ENCODE data around the gene HYAL1.
"Not testable (repeated sequence)": the region's sequence is repeated elsewhere in the genome, so short reads cannot be mapped to it uniquely, and the experiment has no call there.

The HYAL1 gene

DNA sequence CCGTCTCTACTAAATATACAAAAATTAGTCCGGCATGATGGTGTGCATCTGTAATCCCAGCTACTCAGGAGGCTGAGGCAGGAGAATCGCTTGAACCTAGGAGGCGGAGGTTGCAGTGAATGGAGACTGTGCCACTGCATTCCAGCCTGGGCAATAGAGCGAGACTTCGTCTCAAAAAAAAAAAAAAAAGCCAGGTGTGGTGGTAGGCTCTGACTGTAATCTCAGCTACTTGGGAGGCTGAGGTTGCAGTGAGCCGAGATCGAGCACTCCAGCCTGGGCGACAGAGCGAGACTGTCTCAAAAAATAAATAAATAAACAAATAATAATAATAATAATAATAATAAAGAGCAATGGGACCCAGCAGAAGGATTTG is 30.9 kb downstream of the HYAL1 start:
- DNase-seq: not testable (repeated sequence)

DNA sequence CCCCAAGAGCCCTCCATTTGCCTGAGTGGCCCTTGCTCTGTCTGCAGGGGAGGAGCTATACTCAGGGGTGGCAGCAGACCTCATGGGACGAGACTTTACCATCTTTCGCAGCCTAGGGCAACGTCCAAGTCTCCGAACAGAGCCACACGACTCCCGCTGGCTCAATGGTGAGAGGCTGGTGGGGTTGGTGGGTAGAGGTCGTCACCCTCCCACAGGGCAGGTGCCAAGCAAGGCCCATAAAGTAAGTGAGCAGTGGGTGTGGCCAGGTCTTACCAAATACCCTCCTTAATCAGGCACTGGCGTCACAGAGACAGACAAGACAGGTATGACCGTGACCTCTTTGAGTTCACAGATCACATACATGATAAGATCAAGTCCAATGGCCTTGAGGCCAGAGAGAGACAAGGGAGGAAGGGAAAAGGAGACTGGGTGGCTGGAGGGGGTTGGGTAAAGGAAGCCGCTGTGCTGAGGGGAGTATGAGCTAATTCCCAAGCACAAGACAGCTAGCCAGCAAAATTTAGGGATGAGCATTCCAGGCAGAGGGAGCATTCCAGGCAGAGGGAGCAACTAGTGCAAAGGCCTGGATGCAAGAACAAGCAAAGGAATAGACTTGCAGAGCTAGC is 31.9 kb downstream of the HYAL1 start:
- no peak for DNase-seq

DNA sequence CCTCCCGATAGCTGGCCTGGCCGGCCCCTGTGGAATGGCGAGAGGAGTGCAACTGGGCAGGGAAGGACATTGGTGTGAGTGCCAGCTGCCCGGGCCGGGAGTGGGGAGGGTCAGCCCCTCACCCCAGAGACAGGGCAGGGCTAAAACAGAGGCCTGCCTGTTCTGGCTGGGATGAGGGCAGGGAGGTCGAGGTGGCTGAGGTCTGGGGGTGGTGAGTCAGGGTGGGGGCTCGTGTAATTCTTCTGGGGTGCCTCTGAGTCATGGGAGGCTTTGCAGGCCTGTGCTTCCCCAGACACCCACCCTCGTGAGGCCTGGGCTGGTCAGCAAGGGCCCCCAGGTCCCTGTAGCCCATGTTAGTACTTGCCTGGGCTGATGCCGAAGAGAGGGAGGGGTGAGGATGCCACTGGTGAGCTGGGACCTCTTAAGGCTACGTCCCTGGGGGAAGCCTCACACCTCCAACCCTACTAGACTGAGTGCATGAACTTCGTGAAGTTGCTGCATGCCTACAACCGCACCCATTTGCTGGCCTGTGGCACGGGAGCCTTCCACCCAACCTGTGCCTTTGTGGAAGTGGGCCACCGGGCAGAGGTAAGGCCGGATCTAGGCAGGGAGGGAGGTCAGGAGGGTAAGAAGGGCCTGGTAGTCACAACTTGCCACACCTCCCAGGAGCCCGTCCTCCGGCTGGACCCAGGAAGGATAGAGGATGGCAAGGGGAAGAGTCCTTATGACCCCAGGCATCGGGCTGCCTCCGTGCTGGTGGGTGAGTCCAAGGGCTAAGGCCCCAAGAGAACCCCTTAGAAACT is 32.8 kb downstream of the HYAL1 start:
- no peak for DNase-seq

DNA sequence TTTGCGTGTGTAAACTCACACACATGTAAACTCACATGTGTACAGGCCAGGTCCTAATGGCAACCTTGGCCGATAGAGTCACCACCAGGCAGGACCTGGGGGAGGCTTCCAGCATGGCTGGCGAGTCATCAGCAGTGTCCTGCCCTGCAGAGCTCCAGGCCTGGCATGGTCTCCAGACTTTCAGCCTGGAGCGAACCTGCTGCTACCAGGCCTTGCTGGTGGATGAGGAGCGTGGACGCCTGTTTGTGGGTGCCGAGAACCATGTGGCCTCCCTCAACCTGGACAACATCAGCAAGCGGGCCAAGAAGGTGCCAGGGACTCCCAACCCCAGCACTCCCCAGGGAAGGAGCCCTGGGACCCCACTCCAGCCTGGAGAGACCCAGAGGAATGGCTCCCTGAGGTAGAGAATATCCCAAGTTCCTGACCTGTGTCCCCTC is 33.4 kb downstream of the HYAL1 start:
- no peak for DNase-seq

DNA sequence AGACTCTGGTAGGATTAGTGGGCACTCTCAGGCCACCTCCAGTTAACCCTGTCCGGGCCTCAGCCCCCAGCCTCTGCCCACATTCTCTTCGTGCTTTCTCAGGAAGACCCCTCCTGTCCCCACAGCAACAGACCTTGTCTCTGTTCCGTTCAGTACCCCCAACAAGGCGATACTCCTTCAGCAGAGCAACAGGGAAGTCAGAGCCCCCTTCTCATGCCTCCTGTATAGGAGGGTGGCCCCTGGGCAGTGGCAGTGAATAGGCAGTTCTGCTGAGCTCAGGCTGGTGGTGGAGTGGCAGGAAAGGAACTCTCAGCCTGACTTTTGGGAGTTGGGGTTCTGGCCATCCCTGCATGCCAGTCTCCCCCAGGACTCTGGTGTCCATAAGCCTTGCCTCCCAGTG is 33.9 kb downstream of the HYAL1 start:
- DNase-seq: no peak

DNA sequence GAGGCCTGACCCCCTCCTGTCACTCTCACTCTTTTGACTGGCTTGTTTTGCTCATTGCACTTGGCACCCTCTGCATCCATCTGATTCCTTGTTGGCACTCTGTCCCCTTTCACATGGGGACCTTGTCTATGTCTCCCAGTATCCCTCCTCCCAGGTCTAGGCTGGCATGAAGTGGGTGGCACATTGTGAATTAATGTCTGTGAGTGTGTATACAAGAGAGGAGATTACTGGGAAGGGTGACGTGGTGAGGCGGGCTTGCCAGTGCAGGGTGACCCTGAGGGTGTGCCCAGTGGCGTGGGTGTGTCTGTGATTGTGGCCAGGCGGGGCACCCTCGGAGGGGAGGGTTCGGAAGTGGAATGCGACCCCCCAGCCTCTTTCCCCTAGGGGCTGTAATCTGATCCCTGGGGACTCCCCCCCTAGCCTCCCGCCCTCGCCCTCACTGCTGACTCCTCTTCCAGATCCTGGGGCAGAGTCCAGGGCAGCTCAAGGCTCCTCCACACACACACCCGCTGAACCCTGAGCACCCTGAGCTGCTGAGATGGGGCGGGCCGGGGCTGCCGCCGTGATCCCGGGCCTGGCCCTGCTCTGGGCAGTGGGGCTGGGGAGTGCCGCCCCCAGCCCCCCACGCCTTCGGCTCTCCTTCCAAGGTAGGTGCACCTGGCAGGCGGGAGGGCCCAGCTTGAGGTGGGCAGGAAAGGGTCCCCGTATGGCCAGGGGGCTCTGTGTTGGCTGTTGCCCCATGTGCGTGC is 34.5 kb downstream of the HYAL1 start, which contains the start of gene SEMA3B:
Gene SEMA3B (plus strand): TSS at position 445 of the 749 bp plus-strand sequence. CDS start 94 bp downstream, at position 539.
- no peak for DNase-seq

DNA sequence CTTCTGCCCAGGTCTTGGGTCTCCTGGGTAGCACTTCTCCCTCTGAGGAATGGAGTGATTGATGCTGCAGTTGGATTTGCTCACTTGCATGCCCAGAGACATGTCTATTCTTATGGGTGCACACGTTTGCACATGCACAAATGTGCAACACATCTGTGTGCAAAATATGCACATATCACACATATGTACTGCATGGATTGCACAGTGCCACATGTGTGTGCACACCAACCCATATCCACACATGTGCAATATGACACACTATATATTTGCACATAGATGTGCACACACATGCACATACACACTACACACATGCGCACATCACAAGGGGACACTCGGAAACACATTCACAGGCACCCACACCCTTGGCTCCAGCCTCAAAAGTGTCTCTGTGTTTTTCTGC is 35.1 kb downstream of the HYAL1 start:
- DNase-seq: no peak

DNA sequence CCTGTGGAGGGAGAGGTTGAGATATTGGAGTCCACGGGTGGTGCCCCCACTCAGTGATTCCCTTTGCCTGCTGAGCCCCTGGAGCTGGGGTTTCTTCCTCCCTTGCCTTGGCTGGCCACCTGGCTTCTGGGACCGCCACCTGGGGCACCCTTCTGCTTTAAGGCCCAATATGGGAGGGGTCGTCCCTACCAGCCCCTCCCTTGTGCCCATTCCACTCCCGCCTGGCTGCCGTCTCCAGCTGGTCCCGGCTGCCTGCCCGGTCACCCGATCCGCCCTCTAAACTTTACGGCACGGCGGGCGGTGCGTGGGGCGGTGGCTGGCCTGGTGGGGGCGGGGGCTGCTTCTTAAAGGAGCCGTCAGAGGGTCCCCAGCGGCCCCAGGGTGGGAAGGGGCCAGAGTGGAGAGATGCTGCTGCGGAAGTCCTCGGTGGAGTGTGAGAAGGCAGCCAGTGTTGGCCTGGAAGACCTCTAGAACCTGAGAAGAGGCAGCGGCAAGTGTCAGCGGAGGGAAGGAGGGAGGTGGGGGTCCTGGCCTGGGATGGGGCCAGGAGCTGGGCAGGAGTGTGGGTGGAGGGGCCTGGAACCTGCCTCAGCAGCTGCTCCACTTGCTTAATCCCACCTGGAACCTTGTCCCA is 36.0 kb downstream of the HYAL1 start:
- no peak for DNase-seq

DNA sequence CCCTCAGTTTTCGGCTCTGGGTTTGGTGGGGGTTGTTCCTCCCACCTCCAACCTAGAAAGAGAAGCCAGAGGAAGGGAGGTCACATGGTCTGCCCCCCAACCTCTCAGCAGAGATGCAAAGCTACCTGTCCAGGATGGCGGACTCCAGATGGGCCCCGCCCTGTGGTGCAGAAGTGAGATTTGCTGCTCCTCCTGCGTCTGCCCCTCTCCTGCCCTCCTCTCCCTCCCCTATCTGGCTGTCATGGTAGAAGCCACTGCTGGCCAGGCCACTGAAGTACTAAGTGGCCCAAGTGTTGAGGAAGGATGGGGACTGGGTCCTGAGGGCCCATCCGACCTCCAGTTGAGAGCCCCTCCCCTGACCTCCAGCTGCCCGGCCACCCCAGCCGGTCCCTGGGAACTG is 36.5 kb downstream of the HYAL1 start:
- no peak for DNase-seq

DNA sequence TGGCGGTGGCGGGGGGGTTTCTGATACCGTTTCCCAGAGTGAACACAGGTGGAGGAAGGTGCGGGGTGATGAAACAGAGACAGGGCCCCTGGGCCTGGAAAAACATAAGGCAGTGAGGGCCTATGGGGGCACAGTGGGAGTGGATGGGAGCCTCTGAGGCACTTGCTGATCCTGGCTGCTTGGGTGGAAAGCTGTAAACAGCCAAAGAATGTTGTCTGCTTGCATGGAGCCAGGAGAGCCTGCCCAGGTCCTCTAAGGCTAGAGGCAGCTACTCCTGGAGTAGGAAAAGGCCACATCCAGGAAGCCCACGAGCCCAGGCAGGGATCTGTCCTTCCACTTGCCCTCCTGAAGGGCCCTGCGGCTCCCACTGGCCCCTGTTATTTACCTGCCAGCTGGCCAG is 37.4 kb downstream of the HYAL1 start:
- no peak for DNase-seq

DNA sequence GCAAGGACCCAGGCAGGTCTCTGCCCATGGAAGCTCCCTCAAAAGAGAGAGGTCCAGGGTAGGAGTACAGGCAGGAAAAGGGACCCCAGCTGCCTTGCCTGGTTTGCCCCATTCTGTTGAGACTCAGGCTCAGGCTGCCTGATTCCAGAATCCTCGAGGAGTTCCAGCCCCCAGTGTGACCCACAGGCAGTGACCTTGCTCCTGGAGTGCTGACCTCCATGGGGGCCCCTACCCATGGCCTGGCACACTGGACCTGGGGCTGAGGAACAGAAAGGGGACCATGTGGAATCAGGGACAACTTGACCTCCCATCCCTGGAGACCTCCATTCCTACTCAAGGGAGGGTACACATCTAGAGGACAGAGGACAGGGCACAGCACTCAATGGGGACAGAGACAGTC is 37.8 kb downstream of the HYAL1 start:
- no peak for DNase-seq

DNA sequence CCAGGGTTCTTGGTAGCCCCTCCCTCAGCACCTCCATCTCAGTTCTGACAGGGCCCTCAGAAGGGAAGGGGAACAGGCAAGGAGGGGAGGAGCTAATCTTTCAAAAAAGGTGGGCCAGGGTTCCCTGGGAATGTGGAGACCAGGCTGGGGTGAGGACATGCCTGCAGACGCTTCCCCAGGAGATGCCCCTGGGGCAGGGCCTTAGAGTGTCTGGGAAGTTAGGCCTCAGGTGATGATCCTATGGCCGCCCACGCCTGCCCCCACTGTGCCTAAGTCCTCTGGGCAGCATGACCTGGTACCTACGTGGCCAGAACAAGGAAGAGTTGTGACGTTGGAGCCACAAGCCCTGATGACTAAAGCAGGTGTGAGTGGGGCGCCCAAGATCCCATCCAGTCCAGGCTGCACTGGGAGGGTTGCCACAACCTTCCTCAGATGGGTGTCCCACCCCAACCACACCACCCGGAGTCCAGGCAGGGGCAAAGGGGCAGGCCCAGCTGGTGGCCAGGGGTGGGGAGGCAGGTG is 38.3 kb downstream of the HYAL1 start:
- no peak for DNase-seq

DNA sequence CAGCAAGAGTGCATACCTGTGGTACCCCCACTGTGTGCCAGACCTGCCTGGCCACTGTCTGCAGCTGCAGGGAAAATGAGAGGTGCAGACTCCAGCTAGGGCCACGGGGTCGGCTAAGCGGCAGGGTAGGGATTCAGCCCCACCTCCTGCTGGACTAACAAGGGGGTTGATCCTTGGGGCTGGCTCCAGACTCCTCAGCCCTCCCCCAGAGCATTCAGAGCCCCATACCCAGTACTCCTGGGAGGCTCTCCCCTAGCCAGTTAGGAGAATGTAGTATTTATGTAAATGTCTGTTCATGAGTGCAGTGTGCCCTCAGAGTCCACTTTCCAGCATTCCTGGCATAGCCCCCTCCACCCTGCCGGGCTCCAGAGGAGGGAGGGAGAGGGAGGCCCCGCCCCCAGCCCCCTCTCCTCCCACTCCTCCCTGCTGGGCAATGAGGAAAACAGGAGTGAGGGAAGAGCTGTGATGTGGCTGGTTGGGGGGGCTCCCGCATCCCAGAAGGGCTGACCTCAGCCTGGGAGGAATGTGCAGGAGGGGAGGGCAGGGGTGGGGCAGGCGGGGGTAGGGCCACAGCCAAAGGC is 38.9 kb downstream of the HYAL1 start:
- DNase-seq: no peak

DNA sequence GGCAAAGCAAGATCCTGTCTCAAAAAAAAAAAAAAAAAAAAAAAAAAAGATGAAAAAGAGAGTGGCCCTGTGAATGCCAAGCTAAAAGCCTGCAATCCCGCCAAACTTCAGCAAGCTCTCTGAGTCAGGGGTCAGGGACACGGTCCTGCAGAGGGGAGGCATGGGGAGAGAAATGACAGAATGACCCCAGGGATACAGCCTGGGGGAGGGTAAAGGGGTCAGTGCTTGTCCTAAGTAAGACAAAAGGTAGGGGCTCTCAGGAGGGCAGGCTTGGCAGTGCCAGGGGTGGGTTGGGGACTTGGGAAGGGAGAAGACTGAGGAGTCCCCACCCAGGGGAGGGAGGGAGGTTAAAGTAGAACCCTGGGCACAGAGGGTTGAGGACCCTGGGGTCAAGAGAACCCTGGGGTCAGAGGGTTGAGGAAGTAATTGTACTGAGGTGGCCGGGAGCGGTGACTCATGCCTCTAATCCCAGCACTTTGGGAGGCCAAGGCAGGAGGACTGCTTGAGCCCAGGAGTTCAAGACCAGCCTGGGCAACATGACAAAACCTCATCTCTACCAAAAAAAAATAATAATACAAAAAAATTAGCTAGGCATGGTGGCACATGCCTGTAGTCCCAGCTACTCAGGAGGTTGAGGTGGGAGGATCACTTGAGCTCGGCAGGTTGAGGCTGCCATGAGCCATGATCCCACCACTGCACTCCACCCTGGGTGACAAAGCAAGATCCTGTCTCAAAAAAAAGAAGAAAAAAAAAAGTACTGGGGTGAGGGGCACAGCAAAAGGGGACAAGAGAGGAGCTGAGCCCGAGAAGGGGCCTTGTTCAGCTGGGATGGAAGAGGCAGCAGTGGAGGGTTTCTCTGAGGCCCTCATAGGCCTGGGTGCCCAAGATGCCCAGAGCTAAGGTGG is 39.6 kb downstream of the HYAL1 start:
- no peak for DNase-seq

DNA sequence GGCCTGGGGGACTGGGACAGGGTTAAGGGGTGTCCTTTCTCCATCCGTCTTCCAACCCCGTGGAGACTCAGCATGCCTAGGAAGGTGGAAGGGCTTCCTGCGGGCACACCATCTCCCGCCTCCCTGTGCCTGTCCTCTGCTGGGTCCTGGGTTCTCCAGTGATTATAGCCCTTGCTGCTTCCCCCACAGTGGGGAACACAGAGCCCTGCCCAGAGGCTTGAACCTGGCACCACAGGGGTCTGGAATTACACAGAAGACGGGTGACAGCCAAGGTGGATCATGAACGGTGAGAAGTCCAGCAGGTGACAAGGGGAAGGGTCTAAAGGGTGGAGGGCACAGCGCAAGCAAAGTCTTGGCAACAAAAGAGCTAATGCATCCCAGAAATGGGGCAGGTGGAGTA is 40.6 kb downstream of the HYAL1 start:
- DNase-seq: no peak

DNA sequence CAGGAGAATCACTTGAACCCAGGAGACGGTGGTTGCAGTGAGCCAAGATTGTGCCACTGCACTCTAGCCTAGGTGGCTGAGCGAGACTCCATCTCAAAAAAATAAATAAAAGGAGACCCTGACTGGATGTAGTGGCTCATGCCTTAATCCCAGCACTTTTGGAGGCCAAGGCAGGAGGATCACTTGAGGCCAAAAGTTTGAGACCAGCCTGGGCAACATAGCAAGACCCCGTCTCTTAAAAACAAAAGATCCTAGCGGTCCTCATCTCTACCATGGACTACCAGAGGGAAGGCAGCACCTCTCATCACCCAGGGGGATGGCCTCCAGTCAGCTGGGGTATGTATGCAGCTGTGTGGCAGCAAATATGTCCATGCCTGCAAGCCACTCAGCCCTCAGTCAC is 41.2 kb downstream of the HYAL1 start:
- not testable (repeated sequence) for DNase-seq

DNA sequence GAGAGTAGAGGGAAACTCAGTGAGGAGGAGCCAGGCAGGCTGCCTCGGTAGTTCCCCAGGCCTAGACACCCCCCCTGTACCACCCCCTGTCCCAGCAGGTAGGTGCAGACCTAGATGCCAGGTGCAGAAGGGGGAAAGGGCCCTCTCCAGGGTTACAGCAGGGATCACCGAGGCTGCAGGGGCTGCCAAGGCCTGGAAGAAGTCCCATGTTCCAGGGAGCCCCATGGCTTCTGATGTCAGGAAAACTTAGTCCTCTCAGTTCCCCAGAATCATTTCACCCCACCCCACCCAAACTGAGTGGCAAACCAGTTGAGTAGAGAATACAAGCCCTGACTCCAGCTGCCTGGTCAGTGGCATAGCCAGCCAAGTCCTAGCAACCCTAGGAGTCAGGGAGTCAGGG is 41.9 kb downstream of the HYAL1 start:
- no peak for DNase-seq

DNA sequence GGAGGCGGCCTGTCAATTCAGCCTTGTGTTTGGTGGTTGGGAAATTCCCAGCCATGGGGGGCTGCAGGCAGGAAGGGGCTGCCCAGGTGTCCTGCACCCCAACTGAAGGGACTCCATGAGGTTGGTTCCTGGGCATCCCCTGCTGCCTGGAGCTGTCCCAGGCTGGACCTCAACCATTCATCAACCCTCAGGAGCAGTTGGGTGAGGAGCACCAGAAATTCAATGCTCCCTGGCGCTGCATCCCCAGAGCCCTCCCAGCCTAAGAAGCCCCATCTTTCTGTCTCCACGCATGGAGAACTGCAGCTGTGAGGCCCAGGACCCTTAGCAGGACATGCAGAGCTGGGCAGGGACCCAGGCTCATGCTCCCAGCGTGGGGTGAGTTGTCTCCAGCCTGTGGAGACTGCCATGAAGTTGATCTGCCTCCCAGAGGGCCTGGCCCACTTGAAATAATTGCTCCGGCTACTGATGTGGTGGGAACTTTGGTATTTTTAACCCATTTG is 42.4 kb downstream of the HYAL1 start:
- no peak for DNase-seq

DNA sequence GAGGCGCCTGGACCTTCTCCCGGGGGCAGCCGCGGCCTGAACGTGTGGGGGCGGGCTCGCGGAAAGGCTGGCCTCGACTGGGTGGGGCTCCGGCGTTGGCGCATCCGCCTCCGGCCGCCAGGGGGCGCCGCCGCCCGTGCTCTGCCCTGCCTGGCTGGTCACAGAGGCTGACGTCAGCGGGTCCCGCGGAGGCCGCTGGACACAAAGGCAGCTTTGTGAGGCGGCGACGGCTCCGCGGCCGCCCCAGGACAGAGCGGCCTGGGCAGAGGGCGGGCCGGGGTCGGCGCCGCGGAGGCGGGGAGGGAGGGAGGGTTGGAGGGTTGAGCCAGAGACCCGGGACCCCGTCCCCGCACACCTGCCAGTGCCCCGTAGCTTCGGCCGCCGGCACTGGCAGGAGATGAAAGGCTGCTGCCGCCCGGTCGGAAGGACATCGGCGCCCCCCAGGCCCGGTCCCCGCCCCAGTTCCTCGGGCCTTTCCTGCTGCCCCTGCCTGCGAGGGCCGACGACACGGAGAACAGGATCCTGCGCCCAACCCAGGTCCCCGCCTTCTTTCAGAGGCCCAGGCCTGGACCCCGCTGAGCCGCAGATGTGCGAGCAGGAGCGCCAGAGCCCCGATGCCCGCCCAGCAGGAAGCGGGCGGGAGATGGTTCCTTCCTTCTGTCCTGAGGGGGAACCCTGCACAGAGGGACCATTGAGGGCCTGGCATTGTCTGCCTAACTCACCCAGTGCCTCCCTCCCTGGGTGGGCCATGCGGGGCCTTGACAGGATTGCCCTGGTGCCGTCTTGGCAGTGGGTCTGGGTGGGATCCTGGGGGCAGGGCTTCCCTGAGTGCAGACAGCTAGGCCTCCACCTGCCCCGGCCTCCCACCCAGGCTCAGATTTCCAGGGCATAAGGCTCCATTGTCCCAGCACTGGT is 43.1 kb downstream of the HYAL1 start:
- peak; percentile 68 to 81 (median 73) for DNase-seq

DNA sequence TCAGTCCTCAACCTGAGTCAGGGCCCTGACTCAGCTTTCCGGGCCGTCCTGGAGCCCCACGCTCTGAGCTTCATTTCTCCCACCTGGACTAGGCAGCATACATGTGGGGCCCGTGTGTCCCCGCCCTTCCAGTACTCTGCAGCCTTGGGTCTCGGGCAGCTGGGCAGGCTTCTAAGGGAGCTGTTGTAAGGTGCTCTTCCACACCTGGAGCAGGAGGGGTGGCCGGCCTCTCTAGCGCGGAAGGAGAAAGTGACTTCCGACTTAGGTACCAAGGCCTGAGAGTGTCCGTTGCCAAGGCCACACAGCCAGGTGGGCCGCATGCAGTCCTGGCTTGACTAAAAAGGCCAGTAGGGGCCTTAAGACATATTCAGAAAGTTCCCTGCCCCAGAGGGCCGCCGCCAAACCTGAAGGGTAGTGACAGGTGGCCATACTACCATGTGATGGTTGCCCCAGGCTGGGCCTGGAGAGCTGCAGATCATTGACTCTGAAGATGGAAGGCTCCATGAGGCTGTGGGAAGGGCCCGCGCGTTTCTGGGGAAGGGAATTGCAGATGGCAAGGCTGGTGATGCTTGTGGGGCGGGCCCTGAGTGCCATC is 43.8 kb downstream of the HYAL1 start:
- DNase-seq: no peak

Measured in T-helper 1 cell (primary cell).